Testis (tissue), 3 donors: ENCODE data around the gene CADM1. TPM values are rescaled to one million over a fixed set of nuclear protein-coding genes. Genes with fewer than 3 reads are reported as not detected.
"Not testable (repeated sequence)": the region's sequence is repeated elsewhere in the genome, so short reads cannot be mapped to it uniquely, and the experiment has no call there.

Experiments used
- DNase-seq: peaks from one replicate; pipeline ENCODE4 v3.0.0-alpha.2; 2019
- H3K27ac ChIP-seq, 2 donors: fragments of 200-600 bp; sonication (generic); one replicate each; pipeline ENCODE4 v1.5.1; 2019
- H3K27me3 ChIP-seq: fragments of 200-600 bp; sonication (generic); one replicate; pipeline ENCODE4 v1.5.1; 2019
- H3K36me3 ChIP-seq: fragments of 200-600 bp; sonication (generic); one replicate; pipeline ENCODE4 v1.5.1; 2017; ENCODE audit warnings: low read depth; ENCODE audit errors: missing control alignments
- H3K4me1 ChIP-seq: fragments of 200-600 bp; sonication (generic); one replicate; pipeline ENCODE4 v1.5.1; 2019
- H3K4me3 ChIP-seq, 2 donors: fragments of 200-600 bp; sonication (generic); one replicate each; pipeline ENCODE4 v1.5.1; 2017 to 2019
- H3K9me3 ChIP-seq: fragments of 200-600 bp; sonication (generic); one replicate; pipeline ENCODE4 v1.5.1; 2017
- CTCF ChIP-seq, 3 experiments: fragments of 450-650 bp in 2 of 3; fragments of 200-600 bp in 1 of 3; sonication (generic) in 1 of 3; IDR thresholded peaks; one replicate each; pipeline ENCODE4 v1.5.1; 2016 to 2019; ENCODE audit warnings: antibody characterized with exemption in 3 of 3, mild to moderate bottlenecking in 2 of 3, moderate library complexity in 1 of 3
- POLR2A ChIP-seq: fragments of 450-650 bp; IDR thresholded peaks from one replicate; pipeline ENCODE4 v1.6.1; 2017; ENCODE audit warnings: antibody characterized with exemption, mild to moderate bottlenecking, moderate library complexity
- WGBS, 2 donors: methylation state at CpG; one replicate each; pipeline ENCODE4 v1.1.5; 2018; 5-methylcytosine and 5-hydroxymethylcytosine counted together
- intact Hi-C: fragments of 100-400 bp; cut with DNase I; formaldehyde crosslinking; loops from one replicate; pipeline ENCODE4 v1.15.1; 2023; ENCODE audit warnings: low total_unique reads
- polyA plus RNA-seq: library from polyadenylated mRNA; stranded (reverse); fragments of 350-450 nt; fragmentation: Illumina TruSeq; extraction: RNeasy Lipid Tissue Mini Kit (QIAGEN cat#74804); gene quantifications from one replicate; pipeline ENCODE4 v1.2.3, GENCODE V29; 2014; ENCODE audit warnings: low read depth, low replicate concordance; ENCODE audit not compliant: insufficient read depth
- total RNA-seq, 2 donors: library from RNA; depleted of rRNA; stranded (reverse); fragments of >200 nt; gene quantifications; one replicate each; pipeline ENCODE4 v1.2.3, GENCODE V29; 2016

The CADM1 gene
- total and polyA plus RNA-seq, 3 donors from 2014 or later = 135 to 230 (median 216) TPM

- Histone ChIP-seq H3K9me3 (no peaks in the 10 kb centered on the region), H3K27ac (no peak overlapping the region)
- TF ChIP-seq CTCF (IDR thresholded peaks at IDR 0.05) = no peak
- TF ChIP-seq POLR2A = no peak
Measured at GRCh38 chr11:115477410-115477809, 26.8 kb downstream of the CADM1 start.

GRCh38 chr11:115476463-115477286, 27.5 kb downstream of the CADM1 start:
- no peak for TF ChIP-seq POLR2A
- TF ChIP-seq CTCF (IDR thresholded peaks at IDR 0.05) = no peak
- Histone ChIP-seq H3K4me1 (no peaks in the 10 kb centered on the region), H3K27me3 (no peaks in the 10 kb centered on the region), H3K4me3 (no peak overlapping the region), H3K9me3 (no peaks in the 10 kb centered on the region), H3K27ac (no peak overlapping the region), H3K36me3 (no peaks in the 10 kb centered on the region)
- WGBS, 2 donors = 61 to 68% methylated on average over 7 of the region's 7 CpGs
- intact Hi-C loops = no loop called here
- no peak for DNase-seq

More at GRCh38 chr11:115477410-115477809, 26.8 kb downstream of the CADM1 start:
- Histone ChIP-seq H3K27me3 (no peaks in the 10 kb centered on the region), H3K36me3 (no peaks in the 10 kb centered on the region), H3K4me3 (no peak overlapping the region), H3K4me1 (no peaks in the 10 kb centered on the region)
- no peak for DNase-seq
- intact Hi-C loops = no loop called here
- 25 to 61% methylated on average over 1 of the region's 1 CpG for WGBS, 2 donors

GRCh38 chr11:115475564-115475963, 28.7 kb downstream of the CADM1 start:
- no peak overlapping the region for H3K4me3 ChIP-seq
- H3K36me3 ChIP-seq = no peaks in the 10 kb centered on the region
- intact Hi-C loops = no loop called here
- no peaks in the 10 kb centered on the region for H3K4me1 ChIP-seq
- 91 to 93% methylated on average over 4 of the region's 4 CpGs for WGBS, 2 donors
- H3K27me3 ChIP-seq = no peaks in the 10 kb centered on the region
- H3K9me3 ChIP-seq = no peaks in the 10 kb centered on the region
- no peak for TF ChIP-seq POLR2A
- no peak for TF ChIP-seq CTCF (IDR thresholded peaks at IDR 0.05)
- no peak overlapping the region for H3K27ac ChIP-seq
- DNase-seq = no peak

GRCh38 chr11:115474306-115474705, 29.9 kb downstream of the CADM1 start:
- H3K4me1 ChIP-seq, H3K4me3 ChIP-seq, H3K9me3 ChIP-seq, H3K27me3 ChIP-seq, intact Hi-C loops, DNase-seq, H3K27ac ChIP-seq, H3K36me3 ChIP-seq: not testable (repeated sequence)
- WGBS, 2 donors = 89 to 100% methylated on average over 3 of the region's 3 CpGs

GRCh38 chr11:115473167-115473566, 31.0 kb downstream of the CADM1 start:
- Histone ChIP-seq H3K9me3 (no peaks in the 10 kb centered on the region), H3K4me1 (no peaks in the 10 kb centered on the region), H3K27me3 (no peaks in the 10 kb centered on the region), H3K36me3 (no peaks in the 10 kb centered on the region), H3K4me3 (no peak overlapping the region), H3K27ac (no peak overlapping the region)
- DNase-seq = no peak
- 81 to 86% methylated on average over 6 to 8 of the region's 8 CpGs for WGBS, 2 donors
- intact Hi-C loops = no loop called here
- TF ChIP-seq CTCF (IDR thresholded peaks at IDR 0.05) = no peak
- TF ChIP-seq POLR2A = no peak
